CD8-positive, alpha-beta memory T cell (primary cell): ENCODE results near the gene ESF1. TPM values are rescaled to one million over a fixed set of nuclear protein-coding genes. Genes with fewer than 3 reads are reported as not detected.

Source experiments
- CTCF ChIA-PET: fragments of 350-600 bp; sonication (Branson Sonifier 250); formaldehyde crosslinking; loops from one replicate; lab custom pipeline; 2021; ENCODE audit warnings: antibody characterized with exemption; lab: Charles Lee
- POLR2A ChIA-PET: fragments of 350-600 bp; sonication (Branson Sonifier 250); formaldehyde crosslinking; loops from one replicate; lab custom pipeline; 2021; ENCODE audit warnings: antibody characterized with exemption; lab: Charles Lee
- DNase-seq, 5 donors: peaks; one replicate each; pipeline versions ENCODE4 v3.0.0 to v3.0.0-alpha.2; 2020 to 2022; ENCODE audit warnings: mixed read lengths in 1 of 5
- H3K27ac ChIP-seq: one replicate; pipeline ENCODE4 v1.7.0; 2013; ENCODE audit warnings: low read depth, mild to moderate bottlenecking, low read length, moderate library complexity
- H3K27me3 ChIP-seq: 2 replicates; pipeline ENCODE4 v1.7.0; 2013; ENCODE audit warnings: low read length, mild to moderate bottlenecking; ENCODE audit not compliant: insufficient read depth, poor library complexity, severe bottlenecking
- H3K36me3 ChIP-seq: 2 replicates; pipeline ENCODE4 v1.7.0; 2013; ENCODE audit warnings: mild to moderate bottlenecking, low read length, moderate library complexity; ENCODE audit not compliant: insufficient read depth
- H3K4me1 ChIP-seq: 2 replicates; pipeline ENCODE4 v1.7.0; 2013; ENCODE audit warnings: mild to moderate bottlenecking, low read length, moderate library complexity; ENCODE audit not compliant: insufficient read depth
- H3K4me3 ChIP-seq: 2 replicates; pipeline ENCODE4 v1.7.0; 2013; ENCODE audit warnings: mild to moderate bottlenecking, low read length
- H3K9me3 ChIP-seq: 2 replicates; pipeline ENCODE4 v1.7.0; 2013; ENCODE audit warnings: mild to moderate bottlenecking, low read length
- H3K27ac Mint-ChIP-seq, 8 donors: one replicate each; pipeline ENCODE4 v1.8.0; 2020 to 2021; ENCODE audit warnings: mixed read lengths in 8 of 8, mild to moderate bottlenecking in 6 of 8, inconsistent platforms in 3 of 8, moderate library complexity in 3 of 8
- H3K27me3 Mint-ChIP-seq, 2 donors: one replicate each; pipeline ENCODE4 v1.8.0; 2020 to 2021; ENCODE audit warnings: mixed read lengths in 2 of 2, mild to moderate bottlenecking in 1 of 2, moderate library complexity in 1 of 2
- H3K36me3 Mint-ChIP-seq, 3 donors: one replicate each; pipeline ENCODE4 v1.8.0; 2020 to 2021; ENCODE audit warnings: mixed read lengths in 3 of 3, inconsistent platforms in 1 of 3, mild to moderate bottlenecking in 1 of 3
- H3K4me1 Mint-ChIP-seq, 3 donors: one replicate each; pipeline ENCODE4 v1.8.0; 2020 to 2021; ENCODE audit warnings: mixed read lengths in 3 of 3, inconsistent platforms in 1 of 3, mild to moderate bottlenecking in 1 of 3
- H3K4me3 Mint-ChIP-seq, 7 donors: one replicate each; pipeline ENCODE4 v1.8.0; 2020 to 2021; ENCODE audit warnings: mixed read lengths in 7 of 7, mild to moderate bottlenecking in 6 of 7, moderate library complexity in 4 of 7, inconsistent platforms in 2 of 7
- H3K9me3 Mint-ChIP-seq, 5 donors: one replicate each; pipeline ENCODE4 v1.8.0; 2020 to 2022; ENCODE audit warnings: mixed read lengths in 5 of 5, mild to moderate bottlenecking in 3 of 5, moderate library complexity in 2 of 5, inconsistent platforms in 1 of 5
- polyA plus RNA-seq: library from polyadenylated mRNA; unstranded; fragments of 300-500 nt; fragmentation: Illumina TruSeq; gene quantifications from one replicate; pipeline ENCODE4 v1.2.3, GENCODE V29; 2021
- total RNA-seq, 2 experiments: library from RNA; stranded (reverse); gene quantifications; one replicate each; pipeline ENCODE4 v1.2.3, GENCODE V29; 2021

Gene ESF1
- total and polyA plus RNA-seq, 3 experiments from 2014 or later: 7.5 to 27.1 (median 25.6) TPM

DNA sequence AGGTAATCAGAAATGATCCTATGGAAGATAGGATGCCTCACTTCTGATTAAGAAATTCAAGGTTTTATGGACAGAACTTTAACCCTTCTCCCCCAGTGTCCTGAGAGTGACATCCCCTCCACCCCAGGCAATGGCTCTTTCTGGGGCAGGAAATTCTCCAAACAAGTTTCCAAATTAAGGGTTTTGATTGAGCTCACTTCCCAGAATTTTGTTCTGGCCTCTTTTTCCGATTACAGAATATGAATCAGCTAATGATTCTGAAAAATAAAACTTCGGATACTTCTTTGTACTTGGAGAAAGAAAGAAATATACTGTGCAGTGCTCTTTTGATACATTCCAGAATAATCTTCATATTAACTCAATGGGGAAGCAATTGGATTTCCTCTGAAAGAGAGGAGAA is 113.2 kb downstream of the ESF1 start:
- Histone ChIP-seq H3K27ac (no peak overlapping the region), H3K36me3 (no peaks in the 10 kb centered on the region), H3K4me1 (no peaks in the 10 kb centered on the region), H3K9me3 (no peaks in the 10 kb centered on the region), H3K27me3 (no peaks in the 10 kb centered on the region), H3K4me3 (no peak overlapping the region)
- Mint-ChIP-seq H3K27ac (no peak overlapping the region), H3K9me3 (peaks cover 0 to 5% (median 0%) of the 10 kb centered on the region in 5 donors), H3K4me3 (no peak overlapping the region), H3K36me3 (no peaks in the 10 kb centered on the region), H3K4me1 (no peaks in the 10 kb centered on the region), H3K27me3 (peaks cover 20 to 42% of the 10 kb centered on the region in 2 donors)
- CTCF ChIA-PET: no interaction called here
- POLR2A ChIA-PET: no interaction called here
- no peak for DNase-seq

DNA sequence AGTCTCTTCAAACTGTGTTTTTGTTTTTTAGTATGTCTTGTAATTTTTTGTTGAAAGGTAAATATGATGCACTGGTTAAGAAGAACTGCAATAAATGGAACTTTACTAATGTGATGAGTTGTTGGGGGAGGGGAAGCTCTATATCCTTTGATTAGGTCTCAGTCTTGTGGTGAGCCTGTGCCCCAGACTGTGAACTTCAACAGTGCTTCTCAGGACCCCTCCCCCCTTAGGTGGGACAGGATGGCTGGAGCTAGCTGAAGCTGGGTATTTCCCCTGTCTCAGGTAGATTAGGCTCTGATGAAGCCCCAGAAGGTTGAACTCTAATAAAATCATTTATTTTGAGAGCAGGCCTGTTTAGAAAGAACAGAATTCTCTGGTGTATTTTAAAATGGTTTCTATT is 114.6 kb downstream of the ESF1 start:
- Histone ChIP-seq H3K27me3 (no peaks in the 10 kb centered on the region), H3K36me3 (no peaks in the 10 kb centered on the region), H3K4me3 (no peak overlapping the region), H3K9me3 (no peaks in the 10 kb centered on the region), H3K4me1 (no peaks in the 10 kb centered on the region), H3K27ac (no peak overlapping the region)
- H3K4me1 Mint-ChIP-seq: no peaks in the 10 kb centered on the region
- peaks cover 17 to 51% of the 10 kb centered on the region in 2 donors for H3K27me3 Mint-ChIP-seq
- no peak for DNase-seq
- CTCF ChIA-PET: no interaction called here
- H3K9me3 Mint-ChIP-seq: peaks cover 0 to 5% (median 0%) of the 10 kb centered on the region in 5 donors
- H3K36me3 Mint-ChIP-seq: no peaks in the 10 kb centered on the region
- POLR2A ChIA-PET: no interaction called here
- no peak overlapping the region for H3K4me3 Mint-ChIP-seq
- peak overlapping the region in 1 of 8 donors; percentile 34 for H3K27ac Mint-ChIP-seq

DNA sequence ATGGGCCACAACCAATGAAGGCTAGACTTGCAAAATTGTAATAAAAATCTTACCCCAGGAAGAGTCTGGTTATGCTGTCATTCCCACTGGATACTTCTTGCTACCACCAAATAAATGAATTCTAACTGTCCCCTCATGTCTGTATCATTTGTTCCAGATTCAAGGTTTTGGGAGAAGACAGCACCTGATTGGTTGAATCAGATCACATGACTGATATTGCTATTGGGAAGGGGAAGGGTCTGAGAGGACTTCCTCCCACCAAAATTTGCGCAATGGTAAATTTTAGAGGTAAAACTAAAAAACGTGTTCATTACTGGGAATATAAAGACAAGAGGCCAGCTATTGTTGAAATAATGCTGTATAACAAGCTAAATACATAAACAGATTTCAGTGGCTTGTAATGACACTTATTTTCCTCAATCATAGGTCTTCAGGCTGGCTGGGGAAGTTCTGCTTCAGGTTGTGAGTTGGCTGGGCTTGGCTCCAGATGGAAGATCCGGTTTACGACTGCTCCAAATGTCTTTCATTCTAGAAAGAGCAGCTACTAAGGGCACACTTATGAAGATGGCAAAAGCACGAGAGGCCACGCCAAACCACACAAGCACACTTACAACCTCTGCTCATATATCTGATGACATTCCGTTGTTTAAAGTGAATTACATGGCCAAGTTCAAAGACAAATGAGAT is 118.9 kb downstream of the ESF1 start:
- Mint-ChIP-seq H3K4me1 (no peaks in the 10 kb centered on the region), H3K9me3 (peaks cover 0 to 2% (median 0%) of the 10 kb centered on the region in 5 donors), H3K36me3 (no peaks in the 10 kb centered on the region), H3K27ac (no peak overlapping the region), H3K27me3 (peaks cover 11 to 37% of the 10 kb centered on the region in 2 donors), H3K4me3 (no peak overlapping the region)
- peaks cover 3% of the 10 kb centered on the region for H3K27me3 ChIP-seq
- no peaks in the 10 kb centered on the region for H3K36me3 ChIP-seq
- H3K4me3 ChIP-seq: no peak overlapping the region
- no peak overlapping the region for H3K27ac ChIP-seq
- CTCF ChIA-PET: interaction anchor here (2.4 kb wide), 1 partner anchor 12 kb away, joined by 5 read pairs; no protein-coding TSS in a partner anchor
- no peak for DNase-seq
- H3K4me1 ChIP-seq: no peaks in the 10 kb centered on the region
- POLR2A ChIA-PET: no interaction called here
- H3K9me3 ChIP-seq: no peaks in the 10 kb centered on the region

Other genes with a start within 250 kb of the ESF1 start
- 10 to 100 TPM; 11.8 to 13.5 TPM for gene TASP1, start 146.0 kb downstream of the ESF1 start, total RNA-seq
- gene TASP1, start 146.0 kb downstream of the ESF1 start, polyA plus RNA-seq: 14.4 TPM
- gene NDUFAF5, start 109 bp upstream of the ESF1 start, total RNA-seq: 10 to 100 TPM; 31.0 to 31.9 TPM
- gene NDUFAF5, start 109 bp upstream of the ESF1 start, polyA plus RNA-seq: 9.4 TPM
- gene SEL1L2, start 205.7 kb upstream of the ESF1 start, total RNA-seq: not detected
- not detected for gene SEL1L2, start 205.7 kb upstream of the ESF1 start, polyA plus RNA-seq
- not detected for gene MACROD2, start 210.6 kb upstream of the ESF1 start, total RNA-seq
- not detected for gene MACROD2, start 210.6 kb upstream of the ESF1 start, polyA plus RNA-seq